Measurements from ENCODE around the gene SLC25A10. TPM values are rescaled to one million over a fixed set of nuclear protein-coding genes. Genes with fewer than 3 reads are reported as not detected.

The SLC25A10 gene
- total and polyA plus RNA-seq, 2 of the 4 experiments (the other 2 are of a cell fraction) = 14.9 to 19.0 TPM

DNA sequence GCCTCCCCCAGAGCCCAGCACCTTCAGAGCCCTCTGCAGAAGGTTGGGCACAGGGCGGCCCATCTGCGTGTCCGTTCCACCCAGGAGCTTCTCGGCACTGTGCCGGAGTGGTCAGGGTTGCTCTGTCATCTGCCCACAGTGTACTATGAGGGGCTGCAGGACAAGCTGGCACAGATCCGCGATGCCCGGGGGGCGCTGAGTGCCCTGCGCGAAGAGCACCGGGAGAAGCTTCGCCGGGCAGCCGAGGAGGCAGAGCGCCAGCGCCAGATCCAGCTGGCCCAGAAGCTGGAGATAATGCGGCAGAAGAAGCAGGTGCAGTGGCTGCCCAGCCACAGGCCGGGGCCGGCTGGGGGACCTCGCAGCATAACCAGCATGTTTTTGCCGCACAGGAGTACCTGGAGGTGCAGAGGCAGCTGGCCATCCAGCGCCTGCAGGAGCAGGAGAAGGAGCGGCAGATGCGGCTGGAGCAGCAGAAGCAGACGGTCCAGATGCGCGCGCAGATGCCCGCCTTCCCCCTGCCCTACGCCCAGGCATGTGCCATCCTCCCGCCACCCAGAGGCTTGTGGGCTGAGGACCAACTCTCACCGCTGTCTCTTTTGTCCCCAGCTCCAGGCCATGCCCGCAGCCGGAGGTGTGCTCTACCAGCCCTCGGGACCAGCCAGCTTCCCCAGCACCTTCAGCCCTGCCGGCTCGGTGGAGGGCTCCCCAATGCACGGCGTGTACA lies 15.7 kb upstream of the SLC25A10 start:
- H2BK20ac ChIP-seq (ENCODE audit: low read depth, low read length) = no peak overlapping the region
- no peaks in the 10 kb centered on the region for H3K9me1 ChIP-seq (ENCODE audit: insufficient read depth, low read length)
- no peak overlapping the region for H3K9ac ChIP-seq (ENCODE audit: low read depth, low read length)
- in situ Hi-C loops (cut with MboI; ENCODE audit: low sequenced_read_pairs) = no loop called here
- ATAC-seq (ENCODE audit: low read depth) (no peak), DNase-seq (no peak)
- H3K4me3 ChIP-seq (ENCODE audit: insufficient read depth, low read depth, low read length) = no peak overlapping the region
- no peak overlapping the region for H3K4ac ChIP-seq (ENCODE audit: low read depth, low read length)
- H2BK15ac ChIP-seq (ENCODE audit: low read depth, low read length) = no peak overlapping the region
- no peak for TF ChIP-seq MAZ (IDR thresholded peaks at IDR 0.05; ENCODE audit: borderline replicate concordance, low read depth, low read length)
- TF ChIP-seq BHLHE40 (IDR thresholded peaks at IDR 0.05; ENCODE audit: low read depth, low read length) = no peak
- no peak for TF ChIP-seq RFX5 (IDR thresholded peaks at IDR 0.05; ENCODE audit: low read depth, low read length)
- TF ChIP-seq MAFK (IDR thresholded peaks at IDR 0.05; ENCODE audit: low read depth, low read length) = no peak
- TF ChIP-seq RAD21 (IDR thresholded peaks at IDR 0.05; ENCODE audit: low read length) = no peak
- TF ChIP-seq, protein P1, sequence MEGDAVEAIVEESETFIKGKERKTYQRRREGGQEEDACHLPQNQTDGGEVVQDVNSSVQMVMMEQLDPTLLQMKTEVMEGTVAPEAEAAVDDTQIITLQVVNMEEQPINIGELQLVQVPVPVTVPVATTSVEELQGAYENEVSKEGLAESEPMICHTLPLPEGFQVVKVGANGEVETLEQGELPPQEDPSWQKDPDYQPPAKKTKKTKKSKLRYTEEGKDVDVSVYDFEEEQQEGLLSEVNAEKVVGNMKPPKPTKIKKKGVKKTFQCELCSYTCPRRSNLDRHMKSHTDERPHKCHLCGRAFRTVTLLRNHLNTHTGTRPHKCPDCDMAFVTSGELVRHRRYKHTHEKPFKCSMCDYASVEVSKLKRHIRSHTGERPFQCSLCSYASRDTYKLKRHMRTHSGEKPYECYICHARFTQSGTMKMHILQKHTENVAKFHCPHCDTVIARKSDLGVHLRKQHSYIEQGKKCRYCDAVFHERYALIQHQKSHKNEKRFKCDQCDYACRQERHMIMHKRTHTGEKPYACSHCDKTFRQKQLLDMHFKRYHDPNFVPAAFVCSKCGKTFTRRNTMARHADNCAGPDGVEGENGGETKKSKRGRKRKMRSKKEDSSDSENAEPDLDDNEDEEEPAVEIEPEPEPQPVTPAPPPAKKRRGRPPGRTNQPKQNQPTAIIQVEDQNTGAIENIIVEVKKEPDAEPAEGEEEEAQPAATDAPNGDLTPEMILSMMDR (conservative IDR thresholded peaks at IDR 0.05; ENCODE audit: low read depth, low read length) = no peak
- no peak for TF ChIP-seq POLR2A (IDR thresholded peaks at IDR 0.05; ENCODE audit: low read depth, low read length)
- TF ChIP-seq, protein P2, sequence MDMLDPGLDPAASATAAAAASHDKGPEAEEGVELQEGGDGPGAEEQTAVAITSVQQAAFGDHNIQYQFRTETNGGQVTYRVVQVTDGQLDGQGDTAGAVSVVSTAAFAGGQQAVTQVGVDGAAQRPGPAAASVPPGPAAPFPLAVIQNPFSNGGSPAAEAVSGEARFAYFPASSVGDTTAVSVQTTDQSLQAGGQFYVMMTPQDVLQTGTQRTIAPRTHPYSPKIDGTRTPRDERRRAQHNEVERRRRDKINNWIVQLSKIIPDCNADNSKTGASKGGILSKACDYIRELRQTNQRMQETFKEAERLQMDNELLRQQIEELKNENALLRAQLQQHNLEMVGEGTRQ (IDR thresholded peaks at IDR 0.05; ENCODE audit: low read depth, low read length) = no peak
- TF ChIP-seq FOS (IDR thresholded peaks at IDR 0.05; ENCODE audit: low read depth, low read length) = no peak
- TF ChIP-seq, protein P3, sequence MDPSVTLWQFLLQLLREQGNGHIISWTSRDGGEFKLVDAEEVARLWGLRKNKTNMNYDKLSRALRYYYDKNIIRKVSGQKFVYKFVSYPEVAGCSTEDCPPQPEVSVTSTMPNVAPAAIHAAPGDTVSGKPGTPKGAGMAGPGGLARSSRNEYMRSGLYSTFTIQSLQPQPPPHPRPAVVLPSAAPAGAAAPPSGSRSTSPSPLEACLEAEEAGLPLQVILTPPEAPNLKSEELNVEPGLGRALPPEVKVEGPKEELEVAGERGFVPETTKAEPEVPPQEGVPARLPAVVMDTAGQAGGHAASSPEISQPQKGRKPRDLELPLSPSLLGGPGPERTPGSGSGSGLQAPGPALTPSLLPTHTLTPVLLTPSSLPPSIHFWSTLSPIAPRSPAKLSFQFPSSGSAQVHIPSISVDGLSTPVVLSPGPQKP (IDR thresholded peaks at IDR 0.05; ENCODE audit: borderline replicate concordance, low read depth, low read length) = no peak
- TF ChIP-seq NFE2L2 (IDR thresholded peaks at IDR 0.05; ENCODE audit: low read depth, low read length) = no peak
- no peak overlapping the region for H4K8ac ChIP-seq (ENCODE audit: low read depth in 2 of 2, low read length in 2 of 2)
- ChIA-PET CTCF (no interaction called here), POLR2A (ENCODE audit: unreplicated experiment) (no interaction called here)
- peaks cover 66% of the 10 kb centered on the region for H4K20me1 ChIP-seq (ENCODE audit: insufficient read depth, low read length)
- no peak overlapping the region for H3K14ac ChIP-seq (replicated peaks; ENCODE audit: low read depth, low read length)
- BruUV-seq (replicated peaks) = no TSS peak
- H3K18ac ChIP-seq (ENCODE audit: low read depth, low read length) = no peak overlapping the region
- no peaks in the 10 kb centered on the region for H3K4me1 ChIP-seq (ENCODE audit: control insufficient read depth, insufficient read depth, low read length)
- H4K91ac ChIP-seq (ENCODE audit: insufficient read depth, low read depth, low read length) = no peak overlapping the region
- H2AK9ac ChIP-seq (replicated peaks; ENCODE audit: low read depth, low read length, poor library complexity) = no peak overlapping the region
- intact Hi-C loops (cut with micrococcal nuclease) = no loop called here
- H3K56ac ChIP-seq (ENCODE audit: extremely low read depth, insufficient read depth, low read length) = no peak overlapping the region
- H3K4me2 ChIP-seq (ENCODE audit: low read depth, low read length) = no peak overlapping the region
- no peak overlapping the region for H2BK5ac ChIP-seq (ENCODE audit: low read depth, low read length, poor library complexity, severe bottlenecking)
- no peak overlapping the region for H3K27ac ChIP-seq (ENCODE audit: insufficient read depth, low read length)
- no peak overlapping the region for H2BK120ac ChIP-seq (ENCODE audit: low read depth, low read length)
- no peak overlapping the region for H2AK5ac ChIP-seq (ENCODE audit: low read depth, low read length)
- no peaks in the 10 kb centered on the region for H3K27me3 ChIP-seq (ENCODE audit: control insufficient read depth, insufficient read depth, low read length)
- H3K23ac ChIP-seq (ENCODE audit: low read depth, low read length) = no peak overlapping the region
- H3K36me3 ChIP-seq (ENCODE audit: control insufficient read depth, insufficient read depth, low read length) = peaks cover 74% of the 10 kb centered on the region
- 96% methylated on average over 27 of the region's 40 CpGs; no CpG with 5 or more reads in 1 of the 2 experiments for WGBS, 2 experiments (ENCODE audit: extremely low coverage in 2 of 2, insufficient read length in 1 of 2)
- no peak overlapping the region for H2AFZ ChIP-seq (replicated peaks; ENCODE audit: low read length, poor library complexity)
- no peaks in the 10 kb centered on the region for H3K9me3 ChIP-seq (ENCODE audit: control insufficient read depth, insufficient read depth, low read length)
- H4K5ac ChIP-seq (ENCODE audit: low read depth, low read length) = no peak overlapping the region
- H3K79me1 ChIP-seq (ENCODE audit: low read depth in 1 of 2, low read length in 2 of 2) = peaks cover 7 to 51% of the 10 kb centered on the region in 2 experiments
- dilution Hi-C loops (cut with HindIII; ENCODE audit: low sequenced_read_pairs, unreplicated experiment) = no loop called here

Measured in IMR-90 (cell line).